ENCODE results near the gene MYO1G.
A peak's percentile ranks its signal among the peaks of the same experiment; 100 is the strongest.
"Not testable (repeated sequence)": the region's sequence is repeated elsewhere in the genome, so short reads cannot be mapped to it uniquely, and the experiment has no call there.

Gene MYO1G

DNA sequence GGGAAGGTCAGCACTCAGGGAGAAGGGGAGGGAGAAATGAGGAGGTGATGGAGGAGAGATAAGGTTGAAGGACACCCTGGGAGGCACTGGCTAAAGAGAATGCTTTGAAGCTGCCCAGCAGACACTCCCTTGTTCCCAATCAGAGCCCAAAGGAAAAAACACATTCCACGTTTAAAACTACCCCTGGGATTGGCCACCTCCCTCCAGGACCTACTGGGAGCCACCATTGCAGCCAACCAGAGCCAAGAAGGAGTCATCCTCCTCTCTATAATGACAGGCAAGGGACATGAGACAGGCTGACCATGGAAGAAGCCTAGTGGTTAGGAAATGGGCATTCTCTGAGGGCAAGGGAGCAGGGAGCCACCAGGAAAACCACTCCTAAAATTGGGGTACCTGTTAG lies 43.8 kb downstream of the MYO1G start:
- no peak overlapping the region for H3K14ac ChIP-seq (ENCODE audit: low read length)
- no peak overlapping the region for H3K9ac ChIP-seq (ENCODE audit: low read depth, low read length, poor library complexity)
- no peak overlapping the region for H3K18ac ChIP-seq (ENCODE audit: low read length)
- H3K27ac ChIP-seq (replicated peaks; ENCODE audit: low read length) = no peak overlapping the region
- no peaks in the 10 kb centered on the region for H3K79me1 ChIP-seq (ENCODE audit: low read depth, low read length)
- no peak overlapping the region for H2BK12ac ChIP-seq (ENCODE audit: low read length)
- no peak overlapping the region for H4K91ac ChIP-seq (ENCODE audit: low read depth, low read length, poor library complexity)
- no peaks in the 10 kb centered on the region for H3K9me3 ChIP-seq (replicated peaks in 1 of 2; ENCODE audit: control insufficient read depth in 2 of 2, insufficient read depth in 1 of 2, low read depth in 1 of 2, low read length in 2 of 2)
- H3K27me3 ChIP-seq (ENCODE audit: control insufficient read depth in 3 of 3, insufficient read depth in 3 of 3, low read depth in 1 of 3, low read length in 3 of 3) = peaks cover 0 to 30% (median 0%) of the 10 kb centered on the region in 3 experiments
- H3K4me1 ChIP-seq (ENCODE audit: control insufficient read depth in 2 of 2, insufficient read depth in 1 of 2, low read depth in 1 of 2, low read length in 2 of 2) = no peaks in the 10 kb centered on the region
- no peak overlapping the region for H4K8ac ChIP-seq (ENCODE audit: low read depth, low read length)
- H2BK15ac ChIP-seq (ENCODE audit: low read length) = no peak overlapping the region
- no peak overlapping the region for H3K4me2 ChIP-seq (ENCODE audit: insufficient read depth, low read length, poor library complexity, severe bottlenecking)
- H3K36me3 ChIP-seq (replicated peaks in 1 of 2; ENCODE audit: control insufficient read depth in 2 of 2, insufficient read depth in 2 of 2, low read length in 2 of 2) = no peaks in the 10 kb centered on the region
- H2AK5ac ChIP-seq (ENCODE audit: low read depth, low read length) = no peak overlapping the region
- H2BK120ac ChIP-seq (ENCODE audit: low read depth, low read length) = no peak overlapping the region
- WGBS, 2 donors (ENCODE audit: extremely low coverage in 2 of 2, insufficient read length in 2 of 2, insufficient replicate concordance in 1 of 2) = no CpG with 5 or more reads among the region's 1 CpG
- H3K4me3 ChIP-seq (ENCODE audit: low read length in 2 of 2) = no peak overlapping the region
- H2AFZ ChIP-seq (ENCODE audit: low read length) = no peak overlapping the region
- DNase-seq (ENCODE audit: low spot score) = no peak
- H2BK5ac ChIP-seq (ENCODE audit: low read length) = no peak overlapping the region
- no peak overlapping the region for H3K23ac ChIP-seq (ENCODE audit: low read depth, low read length, poor library complexity)
- no peak overlapping the region for H3K4ac ChIP-seq (ENCODE audit: low read length)

DNA sequence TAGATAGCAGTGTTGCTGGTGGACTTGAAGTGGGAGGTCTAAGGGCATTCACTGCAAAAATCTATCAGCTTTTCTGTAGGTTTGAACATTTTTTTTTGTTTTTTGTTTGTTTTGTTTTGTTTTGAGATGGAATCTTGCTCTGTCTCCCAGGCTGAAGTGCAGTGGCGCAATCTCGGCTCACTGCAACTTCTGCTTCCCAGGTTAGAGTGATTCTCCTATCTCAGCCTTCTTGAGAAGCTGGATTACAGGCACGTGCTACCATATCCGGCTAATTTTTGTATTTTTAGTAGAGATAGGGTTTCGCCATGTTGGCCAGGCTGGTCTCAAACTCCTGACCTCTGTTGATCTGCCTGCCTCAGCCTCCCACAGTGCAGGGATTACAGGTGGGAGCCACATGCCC lies 44.3 kb downstream of the MYO1G start:
- H3K4me3 ChIP-seq (ENCODE audit: low read length in 2 of 2); H2AFZ ChIP-seq (ENCODE audit: low read length); H3K4me2 ChIP-seq (ENCODE audit: insufficient read depth, low read length, poor library complexity, severe bottlenecking); H2BK12ac ChIP-seq (ENCODE audit: low read length); DNase-seq (ENCODE audit: low spot score); H3K9me3 ChIP-seq (replicated peaks in 1 of 2; ENCODE audit: control insufficient read depth in 2 of 2, insufficient read depth in 1 of 2, low read depth in 1 of 2, low read length in 2 of 2); H3K18ac ChIP-seq (ENCODE audit: low read length); H4K8ac ChIP-seq (ENCODE audit: low read depth, low read length); H3K23ac ChIP-seq (ENCODE audit: low read depth, low read length, poor library complexity); H2BK120ac ChIP-seq (ENCODE audit: low read depth, low read length); H3K4me1 ChIP-seq (ENCODE audit: control insufficient read depth in 2 of 2, insufficient read depth in 1 of 2, low read depth in 1 of 2, low read length in 2 of 2); H4K91ac ChIP-seq (ENCODE audit: low read depth, low read length, poor library complexity); H2AK5ac ChIP-seq (ENCODE audit: low read depth, low read length); H3K4ac ChIP-seq (ENCODE audit: low read length); H3K79me1 ChIP-seq (ENCODE audit: low read depth, low read length); H3K36me3 ChIP-seq (replicated peaks in 1 of 2; ENCODE audit: control insufficient read depth in 2 of 2, insufficient read depth in 2 of 2, low read length in 2 of 2); H2BK15ac ChIP-seq (ENCODE audit: low read length); H2BK5ac ChIP-seq (ENCODE audit: low read length); H3K14ac ChIP-seq (ENCODE audit: low read length); H3K27ac ChIP-seq (replicated peaks; ENCODE audit: low read length); H3K9ac ChIP-seq (ENCODE audit: low read depth, low read length, poor library complexity): not testable (repeated sequence)
- H3K27me3 ChIP-seq (ENCODE audit: control insufficient read depth in 3 of 3, insufficient read depth in 3 of 3, low read depth in 1 of 3, low read length in 3 of 3) = peaks cover 0 to 28% (median 0%) of the 10 kb centered on the region in 3 experiments
- WGBS, 2 donors (ENCODE audit: extremely low coverage in 2 of 2, insufficient read length in 2 of 2, insufficient replicate concordance in 1 of 2) = no CpG with 5 or more reads among the region's 5 CpGs

GRCh38 chr7:44930921-44931320 lies 47.9 kb downstream of the MYO1G start:
- H2BK120ac ChIP-seq (ENCODE audit: low read depth, low read length) = no peak overlapping the region
- H3K4me3 ChIP-seq (ENCODE audit: low read length in 2 of 2) = no peak overlapping the region
- no peak overlapping the region for H2AFZ ChIP-seq (ENCODE audit: low read length)
- H3K4ac ChIP-seq (ENCODE audit: low read length) = no peak overlapping the region
- H3K27me3 ChIP-seq (ENCODE audit: control insufficient read depth in 3 of 3, insufficient read depth in 3 of 3, low read depth in 1 of 3, low read length in 3 of 3) = peaks cover 0 to 9% (median 0%) of the 10 kb centered on the region in 3 experiments
- H3K36me3 ChIP-seq (replicated peaks in 1 of 2; ENCODE audit: control insufficient read depth in 2 of 2, insufficient read depth in 2 of 2, low read length in 2 of 2) = no peaks in the 10 kb centered on the region
- no peak overlapping the region for H2AK5ac ChIP-seq (ENCODE audit: low read depth, low read length)
- H3K14ac ChIP-seq (ENCODE audit: low read length) = no peak overlapping the region
- no CpG with 5 or more reads among the region's 6 CpGs for WGBS, 2 donors (ENCODE audit: extremely low coverage in 2 of 2, insufficient read length in 2 of 2, insufficient replicate concordance in 1 of 2)
- H3K18ac ChIP-seq (ENCODE audit: low read length) = no peak overlapping the region
- no peak for DNase-seq (ENCODE audit: low spot score)
- no peak overlapping the region for H3K27ac ChIP-seq (replicated peaks; ENCODE audit: low read length)
- H3K9ac ChIP-seq (ENCODE audit: low read depth, low read length, poor library complexity) = no peak overlapping the region
- no peak overlapping the region for H2BK12ac ChIP-seq (ENCODE audit: low read length)
- no peak overlapping the region for H2BK15ac ChIP-seq (ENCODE audit: low read length)
- no peak overlapping the region for H3K4me2 ChIP-seq (ENCODE audit: insufficient read depth, low read length, poor library complexity, severe bottlenecking)
- peaks cover 0 to 2% of the 10 kb centered on the region in 2 donors for H3K9me3 ChIP-seq (replicated peaks in 1 of 2; ENCODE audit: control insufficient read depth in 2 of 2, insufficient read depth in 1 of 2, low read depth in 1 of 2, low read length in 2 of 2)
- H3K4me1 ChIP-seq (ENCODE audit: control insufficient read depth in 2 of 2, insufficient read depth in 1 of 2, low read depth in 1 of 2, low read length in 2 of 2) = no peaks in the 10 kb centered on the region
- H4K91ac ChIP-seq (ENCODE audit: low read depth, low read length, poor library complexity) = no peak overlapping the region
- H3K79me1 ChIP-seq (ENCODE audit: low read depth, low read length) = no peaks in the 10 kb centered on the region
- H2BK5ac ChIP-seq (ENCODE audit: low read length) = no peak overlapping the region
- H4K8ac ChIP-seq (ENCODE audit: low read depth, low read length) = no peak overlapping the region
- no peak overlapping the region for H3K23ac ChIP-seq (ENCODE audit: low read depth, low read length, poor library complexity)

GRCh38 chr7:44922351-44922694 lies 56.5 kb downstream of the MYO1G start:
- H3K4ac ChIP-seq (ENCODE audit: low read length) = no peak overlapping the region
- H2BK12ac ChIP-seq (ENCODE audit: low read length) = no peak overlapping the region
- no peak overlapping the region for H3K23ac ChIP-seq (ENCODE audit: low read depth, low read length, poor library complexity)
- H2AK5ac ChIP-seq (ENCODE audit: low read depth, low read length) = no peak overlapping the region
- no peaks in the 10 kb centered on the region for H3K79me1 ChIP-seq (ENCODE audit: low read depth, low read length)
- no peak overlapping the region for H3K18ac ChIP-seq (ENCODE audit: low read length)
- H3K9ac ChIP-seq (ENCODE audit: low read depth, low read length, poor library complexity) = no peak overlapping the region
- no peak overlapping the region for H3K4me3 ChIP-seq (ENCODE audit: low read length in 2 of 2)
- no peak overlapping the region for H3K14ac ChIP-seq (ENCODE audit: low read length)
- H2BK15ac ChIP-seq (ENCODE audit: low read length) = no peak overlapping the region
- DNase-seq (ENCODE audit: low spot score) = no peak
- H3K4me1 ChIP-seq (ENCODE audit: control insufficient read depth in 2 of 2, insufficient read depth in 1 of 2, low read depth in 1 of 2, low read length in 2 of 2) = peaks cover 0 to 3% of the 10 kb centered on the region in 2 donors
- H3K27me3 ChIP-seq (ENCODE audit: control insufficient read depth in 3 of 3, insufficient read depth in 3 of 3, low read depth in 1 of 3, low read length in 3 of 3) = no peaks in the 10 kb centered on the region
- H3K4me2 ChIP-seq (ENCODE audit: insufficient read depth, low read length, poor library complexity, severe bottlenecking) = no peak overlapping the region
- peak overlapping the region; percentile 62 for H2AFZ ChIP-seq (ENCODE audit: low read length)
- H4K8ac ChIP-seq (ENCODE audit: low read depth, low read length) = no peak overlapping the region
- WGBS, 2 donors (ENCODE audit: extremely low coverage in 2 of 2, insufficient read length in 2 of 2, insufficient replicate concordance in 1 of 2) = no CpG with 5 or more reads among the region's 8 CpGs
- no peak overlapping the region for H4K91ac ChIP-seq (ENCODE audit: low read depth, low read length, poor library complexity)
- H2BK120ac ChIP-seq (ENCODE audit: low read depth, low read length) = no peak overlapping the region
- H3K36me3 ChIP-seq (replicated peaks in 1 of 2; ENCODE audit: control insufficient read depth in 2 of 2, insufficient read depth in 2 of 2, low read length in 2 of 2) = no peaks in the 10 kb centered on the region
- no peak overlapping the region for H2BK5ac ChIP-seq (ENCODE audit: low read length)
- no peaks in the 10 kb centered on the region for H3K9me3 ChIP-seq (replicated peaks in 1 of 2; ENCODE audit: control insufficient read depth in 2 of 2, insufficient read depth in 1 of 2, low read depth in 1 of 2, low read length in 2 of 2)
- no peak overlapping the region for H3K27ac ChIP-seq (replicated peaks; ENCODE audit: low read length)

Measured in neuronal stem cell (in vitro differentiated cells).